ENCODE results near the gene COX11. TPM values are rescaled to one million over a fixed set of nuclear protein-coding genes. Genes with fewer than 3 reads are reported as not detected.

COX11 gene, protein sequence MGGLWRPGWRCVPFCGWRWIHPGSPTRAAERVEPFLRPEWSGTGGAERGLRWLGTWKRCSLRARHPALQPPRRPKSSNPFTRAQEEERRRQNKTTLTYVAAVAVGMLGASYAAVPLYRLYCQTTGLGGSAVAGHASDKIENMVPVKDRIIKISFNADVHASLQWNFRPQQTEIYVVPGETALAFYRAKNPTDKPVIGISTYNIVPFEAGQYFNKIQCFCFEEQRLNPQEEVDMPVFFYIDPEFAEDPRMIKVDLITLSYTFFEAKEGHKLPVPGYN
- 93.4 and 104 TPM in 2 replicates for total RNA-seq

DNA sequence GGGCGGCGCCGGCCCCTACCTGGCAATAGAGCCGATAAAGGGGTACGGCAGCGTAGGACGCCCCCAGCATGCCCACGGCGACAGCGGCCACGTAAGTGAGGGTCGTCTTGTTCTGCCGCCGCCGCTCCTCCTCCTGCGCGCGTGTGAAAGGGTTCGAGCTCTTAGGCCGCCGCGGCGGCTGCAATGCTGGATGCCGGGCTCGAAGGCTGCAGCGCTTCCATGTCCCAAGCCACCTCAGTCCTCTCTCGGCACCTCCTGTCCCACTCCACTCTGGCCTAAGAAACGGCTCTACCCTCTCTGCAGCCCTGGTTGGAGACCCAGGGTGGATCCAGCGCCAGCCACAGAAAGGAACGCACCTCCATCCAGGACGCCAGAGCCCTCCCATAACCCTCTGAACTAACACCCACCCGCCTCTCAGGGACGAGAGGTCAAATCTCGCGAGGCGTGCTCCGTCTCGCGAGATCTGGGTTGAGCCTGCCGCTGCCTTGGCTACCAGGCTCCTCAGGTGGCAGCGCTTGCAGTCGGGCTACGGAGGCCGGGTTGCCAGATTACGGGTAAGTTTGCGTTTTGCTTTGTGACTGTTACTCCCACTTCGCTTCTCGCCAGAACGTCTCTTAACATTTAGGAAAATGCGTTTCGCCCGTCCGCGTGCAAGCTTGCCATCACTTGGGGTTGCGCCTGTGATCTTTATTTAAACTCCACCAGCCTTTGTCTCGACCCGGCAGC is at the start of gene COX11, which contains the start of gene STXBP4:
COX11 (minus strand) TSS at position 393 of the 726 bp plus-strand sequence; CDS start at position 385, 8 bp downstream.
STXBP4 (plus strand) TSS at position 504 of the 726 bp plus-strand sequence. CDS start 17,455 bp downstream, outside the sequence.

Other genes with a start within 250 kb of the COX11 start
- 20.9 and 28.0 TPM in 2 replicates for gene TOM1L1, start 67.8 kb downstream of the COX11 start, total RNA-seq
- 5.3 and 5.8 TPM in 2 replicates for gene STXBP4, start 111 bp upstream of the COX11 start, total RNA-seq